Measurements from ENCODE around the gene MAN2A2.
A peak's percentile ranks its signal among the peaks of the same experiment; 100 is the strongest.
"Not testable (repeated sequence)": the region's sequence is repeated elsewhere in the genome, so short reads cannot be mapped to it uniquely, and the experiment has no call there.

Gene MAN2A2

GRCh38 chr15:90870354-90871138 is 32.6 kb upstream of the MAN2A2 start:
- no peak for DNase-seq (ENCODE audit: low read depth)
- peak overlapping the region; percentile 67 for H3K4me3 ChIP-seq (ENCODE audit: low read depth, low read length)

DNA sequence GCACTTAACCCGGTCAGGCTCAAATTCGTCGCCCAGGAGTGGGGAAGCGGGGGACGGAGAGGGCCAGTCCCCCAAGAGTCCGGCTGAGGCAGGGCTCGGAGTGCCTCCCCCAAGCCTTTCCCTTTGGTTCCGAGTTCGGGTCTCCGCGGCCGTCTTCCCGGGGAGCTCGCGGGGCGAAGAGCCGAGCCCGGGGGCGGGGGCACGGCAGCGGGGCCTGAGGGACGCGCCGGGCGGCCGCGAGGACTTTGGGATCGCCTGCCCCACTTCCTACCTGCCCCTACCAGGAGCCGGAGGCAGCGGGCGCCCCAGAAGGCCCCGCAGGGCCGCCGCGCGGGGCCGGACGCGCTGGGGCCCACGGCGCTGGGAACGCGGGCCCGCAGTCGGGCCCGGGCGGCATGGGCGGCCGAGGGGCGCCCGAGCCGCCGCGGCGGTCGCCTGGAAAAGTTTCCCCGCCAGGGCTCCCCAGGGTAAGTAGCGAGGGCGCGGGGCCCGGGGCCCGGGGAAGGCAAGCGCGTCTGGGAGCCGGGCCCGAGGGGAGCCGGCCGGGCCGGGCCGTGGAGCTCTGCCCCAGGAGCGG is 31.9 kb upstream of the MAN2A2 start:
- H3K4me3 ChIP-seq (ENCODE audit: low read depth, low read length), result peak overlapping the region; percentile 67
- no peak for DNase-seq (ENCODE audit: low read depth)

- H3K4me3 ChIP-seq (ENCODE audit: low read depth, low read length), result peak overlapping the region; percentile 67
- no peak for DNase-seq (ENCODE audit: low read depth)
Measured at GRCh38 chr15:90871716-90872485, 31.2 kb upstream of the MAN2A2 start.

DNA sequence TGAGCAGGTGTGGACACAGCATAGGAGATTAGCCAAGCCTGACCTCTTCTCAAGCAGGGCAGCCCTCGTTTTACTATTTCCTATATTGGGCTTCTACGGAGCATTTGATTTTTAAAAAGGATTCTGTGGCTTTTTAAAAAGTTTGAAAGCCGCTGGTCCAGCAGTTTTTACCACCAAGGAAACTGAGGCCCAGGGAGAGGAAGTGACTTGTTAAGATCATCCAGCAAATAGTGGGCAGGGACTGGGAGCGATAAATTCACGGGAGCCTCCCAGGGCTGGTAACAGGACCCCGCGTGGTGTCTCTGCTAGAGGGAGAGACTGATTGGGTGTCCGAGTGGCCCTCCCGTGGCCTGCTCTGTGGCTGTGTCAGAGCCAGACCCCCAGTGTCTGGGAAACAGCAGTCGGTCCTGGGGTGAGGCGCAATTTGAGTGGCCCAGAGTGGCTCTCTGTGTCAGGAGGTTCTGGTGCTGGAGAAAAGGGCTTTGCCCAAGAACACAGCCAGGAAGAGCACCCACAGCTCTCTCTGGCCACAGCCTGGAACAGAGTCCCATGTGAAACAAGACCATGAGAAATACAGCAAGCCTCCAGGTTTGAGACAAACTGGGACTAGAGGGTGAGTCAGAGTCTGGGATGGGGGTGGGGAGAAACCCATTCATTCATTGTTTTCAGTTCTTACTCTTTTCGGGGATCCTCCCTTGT is 30.5 kb upstream of the MAN2A2 start:
- H3K4me3 ChIP-seq (ENCODE audit: low read depth, low read length), result peak overlapping the region; percentile 67
- DNase-seq (ENCODE audit: low read depth), result no peak

GRCh38 chr15:90873488-90873997 is 29.6 kb upstream of the MAN2A2 start:
- DNase-seq (ENCODE audit: low read depth), result no peak
- H3K4me3 ChIP-seq (ENCODE audit: low read depth, low read length), result no peak overlapping the region

DNA sequence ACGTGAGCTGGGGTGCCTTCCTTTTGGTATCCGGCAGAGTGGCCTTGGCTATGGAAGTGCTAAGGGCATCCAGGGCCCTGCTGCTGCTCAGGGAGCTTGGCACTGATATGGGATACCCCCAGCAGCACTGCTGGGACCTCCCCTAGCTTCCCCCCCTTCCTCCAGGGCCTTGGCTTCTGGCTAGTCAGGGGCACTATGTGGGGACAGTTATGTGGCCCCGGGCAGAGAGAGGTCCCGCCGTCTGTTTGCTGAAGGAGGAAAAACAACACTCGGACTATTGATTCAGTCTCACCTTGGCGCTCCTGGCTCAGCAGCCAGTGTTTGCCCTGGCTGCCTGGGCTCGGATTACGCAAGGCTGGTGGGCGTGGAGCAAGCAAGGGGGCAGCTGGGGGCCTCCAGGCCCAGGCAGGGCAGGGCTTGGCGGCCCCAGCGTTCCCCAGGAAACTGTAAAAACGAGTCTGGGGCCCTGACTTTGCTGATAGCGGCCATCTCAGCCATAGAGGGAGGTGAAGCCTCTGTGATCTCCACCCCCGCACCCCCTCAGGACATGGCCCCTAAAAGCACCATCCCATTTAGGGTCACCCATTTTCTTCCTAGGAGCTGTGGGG is 29.0 kb upstream of the MAN2A2 start:
- no peak overlapping the region for H3K4me3 ChIP-seq (ENCODE audit: low read depth, low read length)
- DNase-seq (ENCODE audit: low read depth), result no peak

DNA sequence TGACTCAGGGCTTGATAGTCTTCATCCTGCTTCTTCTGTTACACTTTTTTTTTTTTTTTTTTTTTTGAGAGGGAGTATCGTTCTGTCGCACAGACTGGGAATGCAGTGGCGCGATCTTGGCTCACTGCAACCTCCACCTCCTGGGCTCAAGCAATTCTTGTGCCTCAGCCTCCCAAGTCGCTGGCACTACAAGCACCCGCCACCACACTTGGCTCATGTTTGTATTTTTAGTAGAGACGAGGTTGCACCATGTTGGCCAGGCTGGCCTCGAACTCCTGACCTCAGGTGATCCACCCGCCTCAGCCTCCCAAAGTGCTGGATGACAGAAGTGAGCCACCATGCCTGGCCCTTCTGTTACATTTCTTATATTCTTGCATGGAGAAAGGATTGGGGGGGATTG is 28.1 kb upstream of the MAN2A2 start:
- not testable (repeated sequence) for DNase-seq (ENCODE audit: low read depth); H3K4me3 ChIP-seq (ENCODE audit: low read depth, low read length)

GRCh38 chr15:90875549-90875981 is 27.5 kb upstream of the MAN2A2 start:
- DNase-seq (ENCODE audit: low read depth), result no peak
- H3K4me3 ChIP-seq (ENCODE audit: low read depth, low read length), result no peak overlapping the region

- DNase-seq (ENCODE audit: low read depth), result no peak
- no peak overlapping the region for H3K4me3 ChIP-seq (ENCODE audit: low read depth, low read length)
Measured at GRCh38 chr15:90876046-90876445, 27.1 kb upstream of the MAN2A2 start.

DNA sequence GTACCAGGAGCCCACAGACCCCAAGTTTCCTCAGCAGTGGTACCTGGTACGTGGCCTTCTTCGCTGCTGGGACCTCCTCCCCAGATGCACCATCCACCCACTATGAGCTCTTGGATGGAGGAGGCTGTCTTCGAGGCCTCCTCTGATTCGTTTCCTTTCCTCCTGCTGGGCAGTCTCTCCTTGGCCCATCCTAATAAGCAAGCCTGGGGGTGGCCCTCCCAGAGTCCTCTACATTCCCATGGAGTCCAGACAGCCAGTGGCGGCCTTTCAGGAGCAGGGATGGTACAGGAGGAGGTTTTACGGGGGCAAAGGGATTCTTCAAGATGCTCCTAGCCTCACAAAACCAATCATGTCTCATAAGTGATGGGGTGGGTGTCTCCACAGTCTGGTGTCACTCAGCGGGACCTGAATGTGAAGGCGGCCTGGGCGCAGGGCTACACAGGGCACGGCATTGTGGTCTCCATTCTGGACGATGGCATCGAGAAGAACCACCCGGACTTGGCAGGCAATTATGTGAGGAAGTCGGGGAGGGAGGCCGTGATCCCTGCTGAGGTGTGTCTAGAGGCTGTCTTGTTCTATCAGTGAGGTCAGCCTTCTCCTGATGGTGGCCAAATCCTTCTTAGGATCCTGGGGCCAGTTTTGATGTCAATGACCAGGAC is 26.5 kb upstream of the MAN2A2 start:
- DNase-seq (ENCODE audit: low read depth), result no peak
- H3K4me3 ChIP-seq (ENCODE audit: low read depth, low read length), result no peak overlapping the region

GRCh38 chr15:90877315-90877714 is 25.8 kb upstream of the MAN2A2 start:
- H3K4me3 ChIP-seq (ENCODE audit: low read depth, low read length), result no peak overlapping the region
- no peak for DNase-seq (ENCODE audit: low read depth)

DNA sequence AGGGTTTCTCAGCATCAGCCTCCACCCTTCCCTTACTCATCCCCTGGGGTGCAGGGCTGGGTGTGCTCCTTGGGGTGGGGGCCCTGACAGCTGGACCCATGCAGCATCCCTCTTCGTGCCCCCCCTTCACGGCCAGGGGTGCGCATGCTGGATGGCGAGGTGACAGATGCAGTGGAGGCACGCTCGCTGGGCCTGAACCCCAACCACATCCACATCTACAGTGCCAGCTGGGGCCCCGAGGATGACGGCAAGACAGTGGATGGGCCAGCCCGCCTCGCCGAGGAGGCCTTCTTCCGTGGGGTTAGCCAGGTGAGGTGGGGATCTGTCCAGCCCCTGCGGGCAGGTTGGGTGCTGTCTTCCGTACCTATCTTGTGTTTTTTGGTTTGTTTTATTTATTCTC is 25.1 kb upstream of the MAN2A2 start:
- no peak overlapping the region for H3K4me3 ChIP-seq (ENCODE audit: low read depth, low read length)
- no peak for DNase-seq (ENCODE audit: low read depth)

GRCh38 chr15:90878660-90879059 is 24.4 kb upstream of the MAN2A2 start:
- H3K4me3 ChIP-seq (ENCODE audit: low read depth, low read length), result no peak overlapping the region
- no peak for DNase-seq (ENCODE audit: low read depth)

GRCh38 chr15:90879730-90880366 is 23.3 kb upstream of the MAN2A2 start:
- no peak for DNase-seq (ENCODE audit: low read depth)
- no peak overlapping the region for H3K4me3 ChIP-seq (ENCODE audit: low read depth, low read length)

DNA sequence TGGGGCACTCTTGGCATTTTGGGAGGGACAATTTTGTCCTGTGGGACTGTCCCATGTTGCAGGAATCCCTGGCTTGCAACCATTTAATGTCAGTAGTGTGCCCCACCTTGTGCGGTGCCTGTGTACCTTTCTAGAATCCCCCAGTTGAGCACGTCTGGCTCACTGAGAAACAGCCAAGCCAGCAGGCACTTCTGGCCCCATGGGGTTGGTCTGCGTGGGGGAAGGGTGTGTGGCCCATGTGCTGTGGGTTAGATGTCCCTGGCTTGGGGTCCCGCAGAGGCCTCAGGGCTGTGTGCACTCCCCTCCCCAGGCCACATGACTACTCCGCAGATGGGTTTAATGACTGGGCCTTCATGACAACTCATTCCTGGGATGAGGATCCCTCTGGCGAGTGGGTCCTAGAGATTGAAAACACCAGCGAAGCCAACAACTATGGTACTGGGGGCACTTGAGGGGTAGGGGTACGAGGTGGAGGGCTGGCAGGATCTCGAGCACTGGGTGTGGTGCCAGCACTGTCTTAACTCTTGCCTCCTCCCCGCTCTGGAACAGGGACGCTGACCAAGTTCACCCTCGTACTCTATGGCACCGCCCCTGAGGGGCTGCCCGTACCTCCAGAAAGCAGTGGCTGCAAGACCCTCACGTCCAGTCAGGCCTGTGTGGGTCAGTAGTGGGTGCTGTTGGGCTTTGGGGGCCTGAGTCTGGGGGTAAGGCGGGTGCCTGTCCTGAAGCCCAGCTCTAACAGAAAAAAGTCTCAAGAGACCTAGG is 22.5 kb upstream of the MAN2A2 start:
- H3K4me3 ChIP-seq (ENCODE audit: low read depth, low read length), result no peak overlapping the region
- DNase-seq (ENCODE audit: low read depth), result no peak

DNA sequence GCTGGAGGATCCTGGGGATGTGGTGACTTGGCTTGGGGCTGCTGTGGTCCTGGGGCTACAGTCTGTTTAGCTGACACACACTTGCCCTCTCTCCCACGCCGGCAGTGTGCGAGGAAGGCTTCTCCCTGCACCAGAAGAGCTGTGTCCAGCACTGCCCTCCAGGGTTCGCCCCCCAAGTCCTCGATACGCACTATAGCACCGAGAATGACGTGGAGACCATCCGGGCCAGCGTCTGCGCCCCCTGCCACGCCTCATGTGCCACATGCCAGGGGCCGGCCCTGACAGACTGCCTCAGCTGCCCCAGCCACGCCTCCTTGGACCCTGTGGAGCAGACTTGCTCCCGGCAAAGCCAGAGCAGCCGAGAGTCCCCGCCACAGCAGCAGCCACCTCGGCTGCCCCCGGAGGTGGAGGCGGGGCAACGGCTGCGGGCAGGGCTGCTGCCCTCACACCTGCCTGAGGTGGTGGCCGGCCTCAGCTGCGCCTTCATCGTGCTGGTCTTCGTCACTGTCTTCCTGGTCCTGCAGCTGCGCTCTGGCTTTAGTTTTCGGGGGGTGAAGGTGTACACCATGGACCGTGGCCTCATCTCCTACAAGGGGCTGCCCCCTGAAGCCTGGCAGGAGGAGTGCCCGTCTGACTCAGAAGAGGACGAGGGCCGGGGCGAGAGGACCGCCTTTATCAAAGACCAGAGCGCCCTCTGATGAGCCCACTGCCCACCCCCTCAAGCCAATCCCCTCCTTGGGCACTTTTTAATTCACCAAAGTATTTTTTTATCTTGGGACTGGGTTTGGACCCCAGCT is 21.7 kb upstream of the MAN2A2 start:
- DNase-seq (ENCODE audit: low read depth), result no peak
- no peak overlapping the region for H3K4me3 ChIP-seq (ENCODE audit: low read depth, low read length)

Measured in skeletal muscle cell (primary cell).